Measurements from ENCODE around the gene GIPR. TPM values are rescaled to one million over a fixed set of nuclear protein-coding genes. Genes with fewer than 3 reads are reported as not detected.
A peak's percentile ranks its signal among the peaks of the same experiment; 100 is the strongest.

GIPR gene
- total RNA-seq, 4 donors from 2014 or later, result not detected

DNA sequence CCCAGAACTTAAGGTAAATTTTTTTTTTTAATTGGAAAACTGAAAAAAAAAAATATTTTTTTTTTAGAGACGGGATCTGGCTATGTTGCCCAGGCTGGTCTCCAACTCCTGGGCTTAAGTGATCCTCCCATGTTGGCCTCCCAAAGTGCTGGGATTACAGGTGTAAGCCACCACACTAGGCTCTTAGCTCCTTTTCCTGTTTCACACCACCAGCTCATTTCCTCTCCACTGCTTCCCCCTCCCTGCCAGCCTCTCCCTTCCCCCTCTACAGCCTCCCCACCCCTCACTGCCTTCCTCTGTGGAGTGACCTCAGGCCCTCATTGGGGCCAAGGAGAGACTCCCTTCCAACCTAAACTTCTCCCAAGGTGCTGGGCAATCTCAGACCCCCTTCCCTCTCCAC lies 4.2 kb upstream of the GIPR start:
- DNase-seq (no peak), ATAC-seq (no peak)
- no peaks in the 10 kb centered on the region for H3K36me3 ChIP-seq
- intact Hi-C loops (cut with DNase I; ENCODE audit: low total_unique reads) (no loop called here), in situ Hi-C loops (cut with MboI; ENCODE audit: low sequenced_read_pairs in 4 of 4) (loop anchor here in 1 of 4 donors (25.0 kb wide), 1 partner anchor 126 kb away; no protein-coding TSS in a partner anchor)
- H3K4me3 ChIP-seq, result no peak overlapping the region
- H3K9me3 ChIP-seq, result no peaks in the 10 kb centered on the region
- H3K27me3 ChIP-seq, result peaks cover 44 to 53% (median 45%) of the 10 kb centered on the region in 3 donors
- peaks cover 6 to 8% of the 10 kb centered on the region in 2 donors for H3K4me1 ChIP-seq
- H3K27ac ChIP-seq, result no peak overlapping the region
- no peak for TF ChIP-seq POLR2A (IDR thresholded peaks at IDR 0.05)
- TF ChIP-seq, protein P1, sequence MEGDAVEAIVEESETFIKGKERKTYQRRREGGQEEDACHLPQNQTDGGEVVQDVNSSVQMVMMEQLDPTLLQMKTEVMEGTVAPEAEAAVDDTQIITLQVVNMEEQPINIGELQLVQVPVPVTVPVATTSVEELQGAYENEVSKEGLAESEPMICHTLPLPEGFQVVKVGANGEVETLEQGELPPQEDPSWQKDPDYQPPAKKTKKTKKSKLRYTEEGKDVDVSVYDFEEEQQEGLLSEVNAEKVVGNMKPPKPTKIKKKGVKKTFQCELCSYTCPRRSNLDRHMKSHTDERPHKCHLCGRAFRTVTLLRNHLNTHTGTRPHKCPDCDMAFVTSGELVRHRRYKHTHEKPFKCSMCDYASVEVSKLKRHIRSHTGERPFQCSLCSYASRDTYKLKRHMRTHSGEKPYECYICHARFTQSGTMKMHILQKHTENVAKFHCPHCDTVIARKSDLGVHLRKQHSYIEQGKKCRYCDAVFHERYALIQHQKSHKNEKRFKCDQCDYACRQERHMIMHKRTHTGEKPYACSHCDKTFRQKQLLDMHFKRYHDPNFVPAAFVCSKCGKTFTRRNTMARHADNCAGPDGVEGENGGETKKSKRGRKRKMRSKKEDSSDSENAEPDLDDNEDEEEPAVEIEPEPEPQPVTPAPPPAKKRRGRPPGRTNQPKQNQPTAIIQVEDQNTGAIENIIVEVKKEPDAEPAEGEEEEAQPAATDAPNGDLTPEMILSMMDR (IDR thresholded peaks at IDR 0.05 in 4 of 5, conservative IDR thresholded peaks at IDR 0.05 in 1 of 5), result no peak

GRCh38 chr19:45664575-45664974 lies 3.4 kb upstream of the GIPR start:
- Histone ChIP-seq H3K4me1 (peaks cover 6 to 15% of the 10 kb centered on the region in 2 donors), H3K27me3 (peaks cover 48 to 60% (median 53%) of the 10 kb centered on the region in 3 donors), H3K4me3 (no peak overlapping the region), H3K36me3 (no peaks in the 10 kb centered on the region), H3K27ac (no peak overlapping the region), H3K9me3 (no peaks in the 10 kb centered on the region)
- DNase-seq, result no peak
- in situ Hi-C loops (cut with MboI; ENCODE audit: low sequenced_read_pairs in 4 of 4) (loop anchor here in 1 of 4 donors (25.0 kb wide), 1 partner anchor 127 kb away; no protein-coding TSS in a partner anchor), intact Hi-C loops (cut with DNase I; ENCODE audit: low total_unique reads) (no loop called here)
- no peak for TF ChIP-seq POLR2A (IDR thresholded peaks at IDR 0.05)
- TF ChIP-seq, protein P1 (IDR thresholded peaks at IDR 0.05 in 4 of 5, conservative IDR thresholded peaks at IDR 0.05 in 1 of 5), result no peak
- ATAC-seq, result no peak

- peaks cover 6 to 15% of the 10 kb centered on the region in 2 donors for H3K4me1 ChIP-seq
- peaks cover 75 to 85% (median 79%) of the 10 kb centered on the region in 3 donors for H3K27me3 ChIP-seq
- no peak overlapping the region for H3K27ac ChIP-seq
- H3K9me3 ChIP-seq, result no peaks in the 10 kb centered on the region
- ATAC-seq (no peak), DNase-seq (no peak)
- in situ Hi-C loops (cut with MboI; ENCODE audit: low sequenced_read_pairs in 4 of 4) (loop anchor here in 1 of 4 donors (25.0 kb wide), 1 partner anchor 131 kb away; no protein-coding TSS in a partner anchor), intact Hi-C loops (cut with DNase I; ENCODE audit: low total_unique reads) (no loop called here)
- TF ChIP-seq, protein P1 (IDR thresholded peaks at IDR 0.05 in 4 of 5, conservative IDR thresholded peaks at IDR 0.05 in 1 of 5), result no peak
- no peak for TF ChIP-seq POLR2A (IDR thresholded peaks at IDR 0.05)
- H3K36me3 ChIP-seq, result no peaks in the 10 kb centered on the region
- H3K4me3 ChIP-seq, result peak overlapping the region in 3 of 4 donors; percentile 2 to 34 (median 30)
Observed at GRCh38 chr19:45668342-45668871, 386 bp downstream of the GIPR start.

DNA sequence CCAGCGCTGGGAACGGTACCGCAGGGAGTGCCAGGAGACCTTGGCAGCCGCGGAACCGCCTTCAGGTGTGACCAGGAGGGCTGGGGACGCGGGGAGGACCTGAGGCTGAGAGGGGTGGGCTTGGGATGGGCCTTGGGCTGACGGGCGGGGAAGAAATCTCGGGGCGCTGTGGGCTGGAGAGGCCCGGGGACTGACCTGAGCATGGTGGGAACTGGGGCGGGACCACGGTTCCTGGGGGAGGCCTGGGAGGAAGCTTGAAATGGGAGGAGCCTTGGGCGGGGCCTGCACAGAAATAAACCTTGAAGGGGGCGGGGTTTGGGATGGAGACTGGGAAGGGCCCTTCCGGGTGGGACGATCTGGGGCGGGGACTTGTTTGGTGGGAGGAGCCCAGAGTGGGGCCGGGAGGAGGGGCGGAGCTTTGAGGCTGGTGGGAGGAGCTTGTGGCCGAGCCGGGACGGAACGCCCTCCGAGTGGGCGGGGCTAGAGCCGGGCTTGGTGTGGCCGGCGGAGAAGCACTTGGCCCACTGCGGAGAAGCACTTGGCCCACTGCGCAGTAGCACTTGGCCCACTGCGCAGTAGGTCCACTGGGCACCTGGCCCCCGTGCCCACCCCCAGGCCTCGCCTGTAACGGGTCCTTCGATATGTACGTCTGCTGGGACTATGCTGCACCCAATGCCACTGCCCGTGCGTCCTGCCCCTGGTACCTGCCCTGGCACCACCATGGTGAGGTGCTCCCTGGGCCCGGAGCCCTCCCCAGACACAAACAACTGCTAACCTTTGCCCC lies 2.8 kb downstream of the GIPR start:
- H3K4me1 ChIP-seq, result peaks cover 6 to 15% of the 10 kb centered on the region in 2 donors
- intact Hi-C loops (cut with DNase I; ENCODE audit: low total_unique reads), result no loop called here
- no peak for TF ChIP-seq POLR2A (IDR thresholded peaks at IDR 0.05)
- TF ChIP-seq, protein P1 (IDR thresholded peaks at IDR 0.05 in 4 of 5, conservative IDR thresholded peaks at IDR 0.05 in 1 of 5), result no peak
- ATAC-seq (peak in 1 of 2 donors; percentile 53), DNase-seq (peak in 1 of 2 donors; percentile 37)
- H3K9me3 ChIP-seq, result no peaks in the 10 kb centered on the region
- no peak overlapping the region for H3K27ac ChIP-seq
- in situ Hi-C loops (cut with MboI; ENCODE audit: low sequenced_read_pairs in 4 of 4), result loop anchor here in 1 of 4 donors (25.0 kb wide), 1 partner anchor 134 kb away; no protein-coding TSS in a partner anchor
- peaks cover 64 to 78% (median 68%) of the 10 kb centered on the region in 3 donors for H3K27me3 ChIP-seq
- no peaks in the 10 kb centered on the region for H3K36me3 ChIP-seq
- peak overlapping the region in 2 of 4 donors; percentile 10 for H3K4me3 ChIP-seq

All from gastrocnemius medialis (tissue), 4 donors.